PC-3 (cell line): ENCODE data around the gene MRPL27.

Experiments used
- EZH2 ChIP-seq: fragments of 300-600 bp; sonication (generic); IDR thresholded peaks from one replicate; pipeline ENCODE4 v1.6.1; 2017; ENCODE audit warnings: antibody characterized with exemption, mild to moderate bottlenecking, low read length; ENCODE audit not compliant: unreplicated experiment
- TF ChIP-seq, protein P1 (sequence below): fragments of 300-600 bp; sonication (generic); conservative IDR thresholded peaks from 2 replicates; pipeline ENCODE4 v1.5.1; 2017; ENCODE audit warnings: antibody characterized with exemption, low read depth, mild to moderate bottlenecking, low read length

DNA sequence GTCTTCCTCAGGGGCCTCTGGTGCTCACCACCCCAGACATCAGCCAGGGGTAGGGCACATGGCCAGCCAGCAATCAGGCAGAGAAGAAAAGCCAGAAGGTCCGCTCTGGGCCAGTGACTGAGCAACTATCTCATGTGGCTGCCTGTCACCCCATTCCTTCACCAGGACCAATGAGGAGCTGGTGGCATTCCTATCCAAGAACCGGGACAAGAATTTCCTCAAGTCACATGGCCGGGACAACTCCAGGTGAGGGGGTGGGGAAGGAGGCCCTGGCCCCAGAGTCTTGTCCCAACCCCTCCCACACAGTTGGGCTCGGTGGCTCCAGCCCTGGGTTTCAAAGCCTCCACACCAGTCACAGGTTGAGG lies 17.7 kb downstream of the MRPL27 start:
- TF ChIP-seq, protein P1, sequence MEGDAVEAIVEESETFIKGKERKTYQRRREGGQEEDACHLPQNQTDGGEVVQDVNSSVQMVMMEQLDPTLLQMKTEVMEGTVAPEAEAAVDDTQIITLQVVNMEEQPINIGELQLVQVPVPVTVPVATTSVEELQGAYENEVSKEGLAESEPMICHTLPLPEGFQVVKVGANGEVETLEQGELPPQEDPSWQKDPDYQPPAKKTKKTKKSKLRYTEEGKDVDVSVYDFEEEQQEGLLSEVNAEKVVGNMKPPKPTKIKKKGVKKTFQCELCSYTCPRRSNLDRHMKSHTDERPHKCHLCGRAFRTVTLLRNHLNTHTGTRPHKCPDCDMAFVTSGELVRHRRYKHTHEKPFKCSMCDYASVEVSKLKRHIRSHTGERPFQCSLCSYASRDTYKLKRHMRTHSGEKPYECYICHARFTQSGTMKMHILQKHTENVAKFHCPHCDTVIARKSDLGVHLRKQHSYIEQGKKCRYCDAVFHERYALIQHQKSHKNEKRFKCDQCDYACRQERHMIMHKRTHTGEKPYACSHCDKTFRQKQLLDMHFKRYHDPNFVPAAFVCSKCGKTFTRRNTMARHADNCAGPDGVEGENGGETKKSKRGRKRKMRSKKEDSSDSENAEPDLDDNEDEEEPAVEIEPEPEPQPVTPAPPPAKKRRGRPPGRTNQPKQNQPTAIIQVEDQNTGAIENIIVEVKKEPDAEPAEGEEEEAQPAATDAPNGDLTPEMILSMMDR: no peak
- TF ChIP-seq EZH2: no peak
